Measurements from ENCODE around the gene SDK2.

SDK2 gene

GRCh38 chr17:73683771-73684170 is 39.5 kb upstream of the SDK2 start:
- Histone ChIP-seq H3K4me2 (ENCODE audit: insufficient read depth, low read length, poor library complexity, severe bottlenecking) (no peak overlapping the region), H3K18ac (ENCODE audit: low read length) (no peak overlapping the region), H3K9ac (ENCODE audit: low read depth, low read length, poor library complexity) (no peak overlapping the region), H3K14ac (ENCODE audit: low read length) (no peak overlapping the region), H2BK15ac (ENCODE audit: low read length) (no peak overlapping the region), H2BK5ac (ENCODE audit: low read length) (no peak overlapping the region), H3K23ac (ENCODE audit: low read depth, low read length, poor library complexity) (no peak overlapping the region), H3K4ac (ENCODE audit: low read length) (no peak overlapping the region), H3K27ac (replicated peaks; ENCODE audit: low read length) (no peak overlapping the region), H3K9me3 (replicated peaks in 1 of 2; ENCODE audit: control insufficient read depth in 2 of 2, insufficient read depth in 1 of 2, low read depth in 1 of 2, low read length in 2 of 2) (peaks cover 0 to 2% of the 10 kb centered on the region in 2 donors), H4K91ac (ENCODE audit: low read depth, low read length, poor library complexity) (no peak overlapping the region), H2BK12ac (ENCODE audit: low read length) (no peak overlapping the region), H2BK120ac (ENCODE audit: low read depth, low read length) (no peak overlapping the region), H3K4me1 (ENCODE audit: control insufficient read depth in 2 of 2, insufficient read depth in 1 of 2, low read depth in 1 of 2, low read length in 2 of 2) (no peaks in the 10 kb centered on the region), H4K8ac (ENCODE audit: low read depth, low read length) (no peak overlapping the region), H2AK5ac (ENCODE audit: low read depth, low read length) (no peak overlapping the region), H3K36me3 (replicated peaks in 1 of 2; ENCODE audit: control insufficient read depth in 2 of 2, insufficient read depth in 2 of 2, low read length in 2 of 2) (no peaks in the 10 kb centered on the region), H3K4me3 (ENCODE audit: low read length in 2 of 2) (no peak overlapping the region), H3K27me3 (ENCODE audit: control insufficient read depth in 3 of 3, insufficient read depth in 3 of 3, low read depth in 1 of 3, low read length in 3 of 3) (peaks cover 0 to 11% (median 0%) of the 10 kb centered on the region in 3 experiments), H3K79me1 (ENCODE audit: low read depth, low read length) (no peaks in the 10 kb centered on the region), H2AFZ (ENCODE audit: low read length) (no peak overlapping the region)
- no CpG with 5 or more reads among the region's 6 CpGs for WGBS, 2 donors (ENCODE audit: extremely low coverage in 2 of 2, insufficient read length in 2 of 2, insufficient replicate concordance in 1 of 2)
- DNase-seq (ENCODE audit: low spot score) = no peak

- H2BK15ac ChIP-seq (ENCODE audit: low read length) = no peak overlapping the region
- H2AFZ ChIP-seq (ENCODE audit: low read length) = no peak overlapping the region
- WGBS, 2 donors (ENCODE audit: extremely low coverage in 2 of 2, insufficient read length in 2 of 2, insufficient replicate concordance in 1 of 2) = no CpG with 5 or more reads among the region's 1 CpG
- H3K36me3 ChIP-seq (replicated peaks in 1 of 2; ENCODE audit: control insufficient read depth in 2 of 2, insufficient read depth in 2 of 2, low read length in 2 of 2) = no peaks in the 10 kb centered on the region
- no peak overlapping the region for H3K4me3 ChIP-seq (ENCODE audit: low read length in 2 of 2)
- no peak overlapping the region for H4K91ac ChIP-seq (ENCODE audit: low read depth, low read length, poor library complexity)
- DNase-seq (ENCODE audit: low spot score) = no peak
- no peak overlapping the region for H4K8ac ChIP-seq (ENCODE audit: low read depth, low read length)
- no peak overlapping the region for H2BK5ac ChIP-seq (ENCODE audit: low read length)
- H2BK12ac ChIP-seq (ENCODE audit: low read length) = no peak overlapping the region
- peaks cover 0 to 11% (median 0%) of the 10 kb centered on the region in 3 experiments for H3K27me3 ChIP-seq (ENCODE audit: control insufficient read depth in 3 of 3, insufficient read depth in 3 of 3, low read depth in 1 of 3, low read length in 3 of 3)
- no peak overlapping the region for H3K27ac ChIP-seq (replicated peaks; ENCODE audit: low read length)
- no peaks in the 10 kb centered on the region for H3K79me1 ChIP-seq (ENCODE audit: low read depth, low read length)
- no peak overlapping the region for H2BK120ac ChIP-seq (ENCODE audit: low read depth, low read length)
- no peak overlapping the region for H3K9ac ChIP-seq (ENCODE audit: low read depth, low read length, poor library complexity)
- H3K14ac ChIP-seq (ENCODE audit: low read length) = no peak overlapping the region
- H3K9me3 ChIP-seq (replicated peaks in 1 of 2; ENCODE audit: control insufficient read depth in 2 of 2, insufficient read depth in 1 of 2, low read depth in 1 of 2, low read length in 2 of 2) = peaks cover 0 to 2% of the 10 kb centered on the region in 2 donors
- H3K4me1 ChIP-seq (ENCODE audit: control insufficient read depth in 2 of 2, insufficient read depth in 1 of 2, low read depth in 1 of 2, low read length in 2 of 2) = no peaks in the 10 kb centered on the region
- H3K18ac ChIP-seq (ENCODE audit: low read length) = no peak overlapping the region
- no peak overlapping the region for H3K4ac ChIP-seq (ENCODE audit: low read length)
- no peak overlapping the region for H2AK5ac ChIP-seq (ENCODE audit: low read depth, low read length)
- no peak overlapping the region for H3K4me2 ChIP-seq (ENCODE audit: insufficient read depth, low read length, poor library complexity, severe bottlenecking)
- no peak overlapping the region for H3K23ac ChIP-seq (ENCODE audit: low read depth, low read length, poor library complexity)
Measured at GRCh38 chr17:73681946-73682345, 37.7 kb upstream of the SDK2 start.

GRCh38 chr17:73679476-73679875 is 35.2 kb upstream of the SDK2 start:
- Histone ChIP-seq H3K27me3 (ENCODE audit: control insufficient read depth in 3 of 3, insufficient read depth in 3 of 3, low read depth in 1 of 3, low read length in 3 of 3) (peaks cover 0 to 11% (median 0%) of the 10 kb centered on the region in 3 experiments), H2AFZ (ENCODE audit: low read length) (no peak overlapping the region), H3K4me2 (ENCODE audit: insufficient read depth, low read length, poor library complexity, severe bottlenecking) (no peak overlapping the region), H2BK5ac (ENCODE audit: low read length) (no peak overlapping the region), H2BK15ac (ENCODE audit: low read length) (no peak overlapping the region), H3K18ac (ENCODE audit: low read length) (no peak overlapping the region), H3K4me1 (ENCODE audit: control insufficient read depth in 2 of 2, insufficient read depth in 1 of 2, low read depth in 1 of 2, low read length in 2 of 2) (no peaks in the 10 kb centered on the region), H3K9ac (ENCODE audit: low read depth, low read length, poor library complexity) (no peak overlapping the region), H3K36me3 (replicated peaks in 1 of 2; ENCODE audit: control insufficient read depth in 2 of 2, insufficient read depth in 2 of 2, low read length in 2 of 2) (no peaks in the 10 kb centered on the region), H4K8ac (ENCODE audit: low read depth, low read length) (no peak overlapping the region), H3K9me3 (replicated peaks in 1 of 2; ENCODE audit: control insufficient read depth in 2 of 2, insufficient read depth in 1 of 2, low read depth in 1 of 2, low read length in 2 of 2) (peaks cover 0 to 2% of the 10 kb centered on the region in 2 donors), H4K91ac (ENCODE audit: low read depth, low read length, poor library complexity) (no peak overlapping the region), H3K14ac (ENCODE audit: low read length) (no peak overlapping the region), H3K23ac (ENCODE audit: low read depth, low read length, poor library complexity) (no peak overlapping the region), H3K4me3 (ENCODE audit: low read length in 2 of 2) (no peak overlapping the region), H2AK5ac (ENCODE audit: low read depth, low read length) (no peak overlapping the region), H3K79me1 (ENCODE audit: low read depth, low read length) (no peaks in the 10 kb centered on the region), H2BK120ac (ENCODE audit: low read depth, low read length) (no peak overlapping the region), H3K27ac (replicated peaks; ENCODE audit: low read length) (no peak overlapping the region), H3K4ac (ENCODE audit: low read length) (no peak overlapping the region), H2BK12ac (ENCODE audit: low read length) (no peak overlapping the region)
- WGBS, 2 donors (ENCODE audit: extremely low coverage in 2 of 2, insufficient read length in 2 of 2, insufficient replicate concordance in 1 of 2) = no CpG with 5 or more reads among the region's 4 CpGs
- DNase-seq (ENCODE audit: low spot score) = no peak

- peaks cover 0 to 2% of the 10 kb centered on the region in 2 donors for H3K9me3 ChIP-seq (replicated peaks in 1 of 2; ENCODE audit: control insufficient read depth in 2 of 2, insufficient read depth in 1 of 2, low read depth in 1 of 2, low read length in 2 of 2)
- no peak overlapping the region for H2BK5ac ChIP-seq (ENCODE audit: low read length)
- H3K4ac ChIP-seq (ENCODE audit: low read length) = no peak overlapping the region
- no peak overlapping the region for H2BK120ac ChIP-seq (ENCODE audit: low read depth, low read length)
- no peaks in the 10 kb centered on the region for H3K79me1 ChIP-seq (ENCODE audit: low read depth, low read length)
- H3K4me3 ChIP-seq (ENCODE audit: low read length in 2 of 2) = no peak overlapping the region
- no peak overlapping the region for H2AFZ ChIP-seq (ENCODE audit: low read length)
- peak overlapping the region; percentile 57 for H3K23ac ChIP-seq (ENCODE audit: low read depth, low read length, poor library complexity)
- H4K91ac ChIP-seq (ENCODE audit: low read depth, low read length, poor library complexity) = no peak overlapping the region
- no peak overlapping the region for H4K8ac ChIP-seq (ENCODE audit: low read depth, low read length)
- no peak overlapping the region for H2BK15ac ChIP-seq (ENCODE audit: low read length)
- H3K27ac ChIP-seq (replicated peaks; ENCODE audit: low read length) = no peak overlapping the region
- no peak overlapping the region for H2AK5ac ChIP-seq (ENCODE audit: low read depth, low read length)
- H3K4me1 ChIP-seq (ENCODE audit: control insufficient read depth in 2 of 2, insufficient read depth in 1 of 2, low read depth in 1 of 2, low read length in 2 of 2) = no peaks in the 10 kb centered on the region
- H3K27me3 ChIP-seq (ENCODE audit: control insufficient read depth in 3 of 3, insufficient read depth in 3 of 3, low read depth in 1 of 3, low read length in 3 of 3) = peaks cover 0 to 10% (median 0%) of the 10 kb centered on the region in 3 experiments
- no peak overlapping the region for H3K18ac ChIP-seq (ENCODE audit: low read length)
- no peak overlapping the region for H2BK12ac ChIP-seq (ENCODE audit: low read length)
- no CpG with 5 or more reads among the region's 7 CpGs for WGBS, 2 donors (ENCODE audit: extremely low coverage in 2 of 2, insufficient read length in 2 of 2, insufficient replicate concordance in 1 of 2)
- H3K4me2 ChIP-seq (ENCODE audit: insufficient read depth, low read length, poor library complexity, severe bottlenecking) = no peak overlapping the region
- DNase-seq (ENCODE audit: low spot score) = no peak
- no peak overlapping the region for H3K14ac ChIP-seq (ENCODE audit: low read length)
- no peak overlapping the region for H3K9ac ChIP-seq (ENCODE audit: low read depth, low read length, poor library complexity)
- H3K36me3 ChIP-seq (replicated peaks in 1 of 2; ENCODE audit: control insufficient read depth in 2 of 2, insufficient read depth in 2 of 2, low read length in 2 of 2) = no peaks in the 10 kb centered on the region
Measured at GRCh38 chr17:73678999-73679398, 34.8 kb upstream of the SDK2 start.

Measured in neuronal stem cell (in vitro differentiated cells).